GM19452 (cell line): Measurements from ENCODE around the gene ZNF608.

ENCODE experiments used
- ATAC-seq: cut with Tn5 transposase; IDR thresholded peaks from one replicate; pipeline ENCODE4 v1.9.1; 2021; ENCODE audit not compliant: unreplicated experiment

ZNF608 gene

GRCh38 chr5:124754206-124754927 is 7.9 kb upstream of the ZNF608 start:
- ATAC-seq, result no peak

GRCh38 chr5:124752854-124753720 is 6.6 kb upstream of the ZNF608 start:
- ATAC-seq, result no peak

DNA sequence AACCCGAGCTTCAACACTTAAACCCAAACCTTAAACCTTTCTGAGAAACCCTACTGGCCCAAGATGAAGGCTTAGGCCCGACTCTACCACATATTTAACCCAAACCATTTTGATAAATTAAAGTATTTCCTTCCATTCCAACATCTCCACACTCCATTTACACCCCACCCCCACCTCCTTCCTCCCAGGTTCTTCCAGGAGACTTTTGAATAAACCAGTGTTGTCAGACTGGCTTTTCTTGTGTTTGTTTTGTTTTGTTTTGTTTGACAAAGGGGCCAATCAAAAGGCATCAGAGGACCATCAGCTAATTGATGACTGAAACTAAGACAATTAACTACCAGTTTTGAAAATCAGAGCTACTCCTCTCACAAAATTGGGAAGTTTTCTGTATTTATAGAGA is 4.6 kb upstream of the ZNF608 start:
- ATAC-seq, result no peak

DNA sequence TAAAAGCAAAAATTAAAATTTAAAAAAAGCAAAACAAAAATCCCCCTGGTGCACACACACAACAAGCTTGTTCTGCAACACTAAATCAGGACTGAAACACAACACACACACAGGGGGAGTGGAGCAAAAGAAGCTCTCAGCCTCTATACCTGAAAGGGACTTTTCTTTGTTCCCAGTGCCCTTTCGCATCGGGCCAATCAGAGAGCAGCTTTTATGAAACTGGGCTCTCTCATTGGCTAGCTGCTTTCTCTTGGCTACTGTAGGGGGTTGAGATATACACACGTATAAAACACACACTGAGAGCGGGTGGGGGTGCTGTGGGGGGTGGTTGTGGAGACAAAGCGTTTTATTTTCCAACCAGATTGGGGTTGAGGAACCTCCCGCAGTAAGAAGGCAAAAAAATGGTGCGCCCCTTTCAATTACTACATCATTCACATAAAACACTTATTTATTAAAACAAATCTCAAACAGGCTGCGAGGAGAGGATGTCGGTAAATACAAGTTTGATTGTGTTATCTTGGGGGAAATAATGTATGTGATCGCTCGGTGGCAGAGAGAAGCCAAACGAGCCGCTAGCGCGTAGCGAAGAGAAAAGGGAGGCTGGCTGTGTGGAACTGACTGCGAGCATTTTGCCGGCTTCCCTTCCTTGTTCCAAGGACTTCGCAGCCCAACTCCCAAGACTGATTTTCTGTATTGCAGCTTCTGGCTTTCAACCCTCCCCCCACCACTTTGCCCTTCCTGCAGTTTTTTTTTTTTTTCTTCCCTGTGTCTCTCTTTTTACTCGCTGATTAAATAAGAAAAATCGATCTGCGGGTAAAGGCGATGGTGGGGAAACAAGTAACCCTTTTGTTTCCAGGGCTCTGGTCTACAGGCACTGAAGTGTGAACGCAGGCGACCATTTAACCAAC is 2.5 kb upstream of the ZNF608 start:
- ATAC-seq, result peak; percentile 77

GRCh38 chr5:124747791-124748686 is 1.6 kb upstream of the ZNF608 start:
- ATAC-seq, result peak; percentile 46

DNA sequence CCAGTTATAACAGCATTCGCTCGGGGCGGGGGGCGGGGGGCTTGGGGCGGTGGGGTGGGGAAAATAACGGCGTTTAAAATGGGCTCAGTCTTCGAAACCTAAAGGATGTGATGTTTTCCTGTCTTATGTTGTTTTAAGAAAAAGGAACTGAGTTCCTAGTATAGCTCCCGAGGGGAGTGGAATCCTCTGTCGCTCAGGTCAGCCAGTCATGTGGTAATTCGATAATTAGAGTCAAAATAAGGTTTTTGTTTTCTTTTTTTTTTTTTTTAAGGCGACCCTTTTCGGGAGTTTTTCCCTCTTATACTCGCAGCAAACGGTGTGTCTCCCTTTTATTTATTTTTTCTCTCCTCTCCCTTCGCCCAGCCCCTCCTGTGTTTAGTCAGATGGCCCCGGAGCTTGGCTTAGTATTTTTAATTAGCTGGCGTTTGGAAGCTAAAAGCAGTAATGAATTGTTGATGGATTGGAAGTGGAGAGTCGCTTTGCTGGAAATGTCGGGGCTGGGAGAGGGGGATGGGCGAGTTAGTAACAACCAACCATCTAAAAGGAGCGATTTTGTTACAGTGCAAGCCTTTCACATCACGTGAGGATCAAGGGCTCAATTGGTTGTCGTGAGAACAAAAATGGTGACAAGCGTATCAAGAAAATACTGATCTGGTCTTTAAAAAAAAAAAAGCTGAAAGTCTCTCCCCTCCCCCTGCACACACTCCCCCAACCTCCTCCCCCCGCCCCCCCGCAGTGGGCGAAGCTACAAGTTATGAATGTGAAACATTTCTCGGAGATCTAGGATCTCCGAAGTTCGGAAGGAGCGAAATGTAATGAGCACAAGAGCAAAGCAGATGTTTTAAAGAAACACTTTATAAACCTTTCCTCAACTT is 714 bp upstream of the ZNF608 start:
- ATAC-seq, result peak; percentile 22

DNA sequence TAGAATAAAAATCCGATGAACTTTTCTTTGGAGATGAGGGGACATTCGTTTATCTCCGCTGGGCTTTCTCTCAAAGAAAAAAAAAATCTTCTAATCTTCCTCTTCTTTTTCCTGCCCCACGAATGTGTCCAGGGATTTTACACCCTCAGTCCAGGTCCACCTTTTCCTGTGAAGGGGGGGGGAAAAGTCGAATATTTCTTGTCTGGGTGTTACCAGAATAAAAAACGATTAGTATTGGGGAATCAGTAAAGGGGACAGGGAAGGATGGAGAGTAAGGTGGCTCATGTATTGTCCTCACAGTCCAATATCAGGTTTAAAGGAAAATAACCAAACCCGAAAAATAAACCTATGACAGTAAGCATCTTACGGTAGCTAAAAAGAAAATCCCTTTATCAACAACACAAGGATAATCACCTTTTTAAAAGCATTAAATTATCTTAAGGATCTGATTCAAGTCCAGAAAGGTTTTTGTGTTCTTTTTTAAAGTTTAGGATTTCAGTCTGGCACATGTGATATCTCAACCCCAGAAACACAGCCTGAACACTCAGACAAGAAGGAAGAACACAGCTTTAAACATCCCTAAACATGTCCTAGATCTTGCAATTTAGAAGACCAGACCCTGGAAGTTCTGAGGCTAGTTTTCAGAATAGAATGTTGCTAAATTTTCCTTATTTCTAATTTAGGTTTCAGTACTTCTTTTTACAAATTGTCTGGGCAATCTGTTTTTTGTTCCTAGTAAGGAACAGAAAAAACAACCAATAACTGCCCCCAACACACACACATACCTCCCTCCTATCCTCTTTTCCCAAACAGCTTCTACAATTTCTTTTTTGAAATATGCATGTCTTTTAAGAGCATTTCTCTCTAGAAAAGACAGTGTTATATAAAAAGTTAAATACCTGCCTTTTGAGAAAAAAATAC is 1.2 kb downstream of the ZNF608 start:
- ATAC-seq, result no peak

DNA sequence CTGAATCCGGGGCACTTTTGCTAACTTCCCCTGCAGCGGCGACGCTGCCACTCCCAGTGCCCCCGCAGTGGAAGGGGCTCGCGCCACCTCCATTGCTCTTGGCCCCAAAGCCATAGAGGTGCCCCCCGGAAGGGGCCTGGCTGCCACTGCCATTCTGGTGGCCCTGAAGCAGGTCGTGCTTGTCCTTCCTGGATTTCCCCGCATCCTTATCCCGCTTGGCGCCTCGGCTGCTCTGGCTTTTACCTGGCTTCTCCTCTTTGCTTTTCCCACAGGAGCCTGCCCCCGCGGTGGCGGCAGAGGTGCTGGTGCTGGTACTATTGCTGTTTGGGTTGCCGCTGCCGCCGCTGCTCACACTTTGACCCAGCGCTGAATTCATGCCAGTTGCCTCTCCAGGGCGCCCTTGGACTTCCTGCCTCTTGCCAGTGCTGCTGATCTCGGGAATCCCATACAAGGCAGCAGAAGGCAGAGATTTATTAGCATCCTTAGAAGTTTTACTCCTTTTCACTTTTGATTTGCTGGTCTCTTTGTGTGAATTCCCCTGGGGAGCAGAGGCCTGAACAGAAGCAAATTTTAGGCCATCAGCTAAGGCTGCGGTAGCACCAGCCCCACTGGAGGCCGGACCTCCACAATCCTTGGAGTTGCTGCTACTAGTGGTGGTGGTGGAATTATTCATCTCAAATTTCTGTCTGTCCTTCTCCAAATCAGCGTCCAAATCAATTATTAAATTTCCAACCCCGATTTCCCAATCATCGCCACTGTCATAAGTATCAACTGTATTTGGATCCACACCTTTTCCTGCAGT is 2.1 kb downstream of the ZNF608 start:
- ATAC-seq, result no peak

DNA sequence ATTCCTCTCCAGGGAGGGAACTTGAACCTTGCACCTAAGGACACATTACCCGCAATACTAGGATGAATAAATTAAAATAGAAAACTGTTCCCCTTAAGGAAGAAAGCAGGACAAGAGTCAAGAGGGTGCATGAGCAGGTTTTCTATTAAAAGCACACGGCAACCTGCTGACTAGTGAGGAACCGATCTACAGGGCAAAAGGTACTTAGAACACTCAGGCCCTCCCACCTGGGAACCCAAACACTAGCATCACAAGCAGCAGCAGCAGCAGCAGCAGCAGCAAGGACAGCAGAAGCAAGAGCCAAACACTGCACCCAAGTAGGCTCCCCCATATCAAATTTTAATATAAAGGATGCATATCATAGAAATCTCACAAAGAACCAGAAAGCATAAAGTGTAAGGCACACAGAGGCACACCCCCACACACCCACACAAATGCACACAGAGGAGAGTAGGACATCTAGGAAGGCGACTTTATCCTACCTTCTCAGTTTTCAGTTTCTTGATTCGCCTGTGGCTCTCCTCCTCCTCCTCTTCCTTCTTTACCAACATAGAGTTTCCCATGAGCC is 2.8 kb downstream of the ZNF608 start:
- ATAC-seq, result no peak

DNA sequence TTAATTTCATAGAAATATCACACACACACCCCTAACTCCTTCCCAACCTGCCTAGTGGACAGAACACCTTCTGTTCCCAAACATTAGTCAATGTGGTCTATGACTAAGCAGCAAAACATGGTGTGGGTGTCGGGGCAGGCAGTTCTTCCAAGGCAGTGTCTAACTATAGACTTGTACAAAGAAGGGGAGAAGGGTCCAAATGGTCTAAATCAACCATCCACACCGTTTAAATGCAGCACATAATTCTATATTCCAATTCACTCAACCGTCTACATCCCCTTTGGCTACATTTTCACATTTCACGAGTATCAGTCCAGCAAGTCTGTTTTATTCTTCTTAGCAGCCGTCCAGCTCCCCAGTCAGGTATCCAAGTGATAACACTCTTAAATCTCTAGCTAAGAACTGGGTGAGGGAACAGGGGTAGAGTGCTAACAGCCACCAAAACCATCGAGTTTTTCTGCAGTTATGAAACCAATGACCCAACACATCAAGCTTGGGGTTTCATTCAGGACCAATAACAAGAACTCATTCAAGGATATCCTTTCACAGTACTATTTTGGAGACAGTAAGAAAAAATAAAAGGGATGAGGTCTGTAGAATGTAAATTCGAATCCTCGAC is 3.3 kb downstream of the ZNF608 start:
- ATAC-seq, result no peak

- ATAC-seq, result no peak
These were observed 3.9 kb downstream of the ZNF608 start for GRCh38 chr5:124742521-124742920.

DNA sequence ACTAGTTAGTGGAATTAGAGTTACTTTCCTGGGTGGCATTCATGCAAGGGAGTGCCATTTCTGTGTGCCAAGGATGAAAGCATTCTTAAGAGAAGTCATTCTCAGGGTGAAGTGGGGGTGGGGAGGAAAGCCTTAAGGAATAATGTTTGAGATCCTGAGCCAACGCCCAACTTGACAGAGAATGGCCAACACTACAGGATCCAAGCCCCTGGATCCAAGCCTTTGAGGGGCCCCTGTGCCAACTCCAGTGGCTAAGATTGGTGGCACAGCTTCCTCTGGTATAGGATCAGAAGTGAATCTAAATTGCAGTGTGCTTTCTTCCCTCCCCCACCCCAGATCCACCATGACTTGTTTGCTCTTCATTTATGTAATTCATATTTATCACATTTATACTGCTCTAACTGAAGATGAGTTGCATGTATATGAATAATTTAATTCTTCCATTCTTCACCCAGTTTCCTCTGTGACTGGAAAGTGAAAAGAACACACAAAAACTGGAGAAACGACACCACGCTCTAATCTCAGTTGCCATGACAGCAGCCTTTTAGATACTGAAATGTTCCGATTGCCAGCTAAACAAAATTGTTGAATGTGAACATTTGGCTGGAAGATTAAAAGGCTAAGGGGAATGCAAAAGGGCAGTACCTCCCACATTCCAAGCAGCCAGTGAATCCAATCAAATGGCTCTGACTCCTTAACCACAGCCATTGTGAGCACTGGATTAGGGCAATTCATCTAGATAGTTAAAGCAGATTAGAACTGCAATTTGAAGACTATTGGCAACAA is 4.5 kb downstream of the ZNF608 start:
- no peak for ATAC-seq

DNA sequence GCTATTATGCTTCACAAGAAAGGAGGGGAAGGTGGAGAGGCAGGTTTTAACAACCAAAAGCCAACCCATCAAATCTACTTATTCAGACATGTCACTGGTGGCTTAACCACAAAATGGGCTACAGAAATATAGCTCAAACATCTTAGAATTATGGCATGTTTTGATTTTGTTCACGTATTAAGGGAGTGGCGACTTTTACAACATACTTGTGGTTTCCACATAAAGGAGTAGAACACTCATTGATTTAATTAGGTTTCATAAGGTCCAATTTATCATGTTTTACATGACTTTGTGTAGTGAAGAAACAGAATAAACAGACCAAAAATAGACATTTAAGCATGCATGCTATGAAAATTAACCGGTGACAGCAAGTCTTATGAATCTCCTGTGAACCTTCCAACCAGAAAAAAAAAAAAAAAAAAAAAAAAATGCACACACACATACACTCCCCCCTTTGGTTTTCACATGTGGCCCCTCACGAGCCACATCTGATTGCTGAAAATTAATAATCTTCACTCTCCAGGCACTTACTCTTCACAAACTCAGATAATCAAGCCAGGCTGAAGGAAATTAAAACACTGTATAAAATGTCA is 5.4 kb downstream of the ZNF608 start:
- ATAC-seq, result no peak

DNA sequence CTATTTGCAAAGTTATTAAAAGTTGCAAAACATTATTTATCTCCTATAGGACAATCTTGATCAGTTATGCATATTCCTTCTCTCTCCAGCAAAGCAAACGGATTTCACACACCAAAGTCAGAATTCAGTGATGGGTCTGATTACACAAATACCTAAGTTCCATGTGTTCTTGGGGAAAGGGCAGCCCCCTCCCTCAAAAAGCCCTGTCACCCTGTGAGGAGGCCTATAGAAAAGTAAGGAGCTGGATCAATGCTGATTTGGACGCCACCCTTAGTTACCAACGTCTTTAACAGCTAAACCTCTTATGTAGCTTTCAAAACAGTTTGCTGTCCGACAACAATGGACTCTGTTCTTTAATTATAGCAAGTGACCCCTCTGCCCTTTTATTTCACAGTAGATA is 6.4 kb downstream of the ZNF608 start:
- ATAC-seq, result no peak

DNA sequence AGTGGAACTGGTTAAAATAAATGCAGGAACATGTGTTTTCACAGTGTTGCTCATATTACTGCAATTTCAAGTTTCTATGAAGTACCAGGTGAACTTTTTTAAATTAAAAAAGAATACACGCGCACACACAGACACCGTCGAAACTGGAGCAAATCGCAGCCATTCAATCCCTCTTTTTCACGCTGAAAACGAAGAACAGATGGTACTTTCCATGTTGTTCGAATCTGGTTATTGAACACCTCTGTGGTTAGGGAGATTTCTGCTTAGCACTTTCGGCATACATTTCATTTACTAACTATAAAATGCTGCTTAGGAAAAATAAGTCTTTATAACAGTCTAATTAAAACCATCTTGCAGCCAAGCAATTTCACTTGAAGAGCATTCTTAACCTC is 6.8 kb downstream of the ZNF608 start:
- no peak for ATAC-seq
